HG03442 (cell line): Measurements from ENCODE around the gene CTSC.

ENCODE experiments used
- ATAC-seq: cut with Tn5 transposase; IDR thresholded peaks from one replicate; pipeline ENCODE4 v1.9.1; 2021; ENCODE audit warnings: mild to moderate bottlenecking, moderate library complexity; ENCODE audit not compliant: unreplicated experiment

The CTSC gene

GRCh38 chr11:88353835-88354496 is 16.4 kb upstream of the CTSC start:
- ATAC-seq, result peak; percentile 28

- ATAC-seq, result no peak
Measured at GRCh38 chr11:88353386-88353785, 15.8 kb upstream of the CTSC start.

DNA sequence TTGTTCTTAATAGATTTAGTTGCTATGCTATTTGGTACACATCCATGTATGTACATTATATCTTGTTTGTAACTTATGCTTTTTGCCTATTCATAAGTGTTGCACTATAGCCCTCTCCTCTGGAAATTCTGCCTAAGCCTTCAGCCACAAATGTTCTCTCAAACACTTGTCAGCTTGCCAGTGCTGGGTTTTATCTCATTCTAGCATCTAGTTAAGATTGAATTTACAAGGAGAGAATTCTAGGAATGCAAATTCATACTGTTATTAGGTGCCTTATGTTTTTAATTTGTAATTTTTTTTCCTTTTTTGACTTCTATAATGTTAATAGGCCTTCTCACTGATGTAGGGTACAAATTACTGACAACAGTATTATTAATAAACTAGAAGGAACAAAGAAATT is 14.6 kb upstream of the CTSC start:
- ATAC-seq, result no peak

DNA sequence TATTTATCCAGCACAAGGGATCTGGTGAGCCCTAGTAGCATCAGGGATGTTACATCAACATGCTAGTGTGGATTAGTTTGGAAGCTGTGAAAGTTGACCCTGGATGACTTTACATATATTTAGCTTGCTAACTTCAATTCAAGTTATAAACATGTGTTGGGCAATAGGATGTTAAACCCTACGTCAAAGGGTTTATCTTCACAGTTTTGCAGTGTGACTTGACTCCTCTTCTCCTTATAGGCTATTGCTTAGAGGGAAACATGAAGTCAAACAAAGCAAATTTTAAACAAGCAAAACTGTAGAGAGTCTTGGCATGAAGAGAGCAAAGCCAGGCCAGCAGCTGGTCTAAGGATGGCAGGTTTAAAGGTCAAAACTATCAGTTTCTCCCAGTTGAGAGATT is 11.3 kb upstream of the CTSC start:
- ATAC-seq, result no peak

GRCh38 chr11:88345949-88346348 is 8.4 kb upstream of the CTSC start:
- ATAC-seq, result no peak

DNA sequence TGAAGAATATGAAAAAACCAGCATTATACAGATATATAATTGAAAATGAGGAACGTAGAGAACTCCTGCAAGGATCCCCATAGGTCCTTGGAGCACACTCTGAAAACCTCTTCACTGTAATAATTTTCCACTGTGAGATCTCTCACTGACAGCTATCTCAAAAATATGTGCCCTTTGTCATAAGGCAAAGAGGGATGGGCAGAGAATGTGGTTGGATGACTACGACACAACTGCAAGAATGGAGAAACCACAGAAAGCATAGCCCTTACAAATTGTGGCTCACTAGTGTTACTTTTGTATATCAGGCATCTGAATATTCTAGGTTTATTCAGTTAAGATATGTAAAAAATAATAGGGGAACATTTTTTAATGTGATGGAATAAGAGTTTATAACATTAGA is 7.9 kb upstream of the CTSC start:
- ATAC-seq, result peak; percentile 63

DNA sequence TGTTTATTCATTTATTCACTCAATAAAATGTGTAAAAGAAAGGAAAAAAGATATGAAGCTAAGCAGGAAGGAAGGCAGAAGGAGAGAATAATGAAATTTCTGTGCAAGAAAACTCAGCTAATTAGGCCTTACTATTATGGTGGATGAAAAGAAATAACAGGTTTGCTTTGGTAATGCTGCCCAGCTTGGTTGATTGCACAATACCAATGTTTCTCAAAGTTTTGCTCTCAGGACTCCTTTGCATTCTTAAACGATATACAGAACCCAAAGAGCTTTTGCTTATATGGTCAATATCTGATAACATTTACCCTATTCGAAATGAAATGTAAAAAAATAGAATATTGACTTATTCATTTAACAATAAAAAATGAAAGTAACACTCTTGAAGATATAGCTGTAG is 7.3 kb upstream of the CTSC start:
- no peak for ATAC-seq

GRCh38 chr11:88341522-88342251 is 4.2 kb upstream of the CTSC start:
- no peak for ATAC-seq

DNA sequence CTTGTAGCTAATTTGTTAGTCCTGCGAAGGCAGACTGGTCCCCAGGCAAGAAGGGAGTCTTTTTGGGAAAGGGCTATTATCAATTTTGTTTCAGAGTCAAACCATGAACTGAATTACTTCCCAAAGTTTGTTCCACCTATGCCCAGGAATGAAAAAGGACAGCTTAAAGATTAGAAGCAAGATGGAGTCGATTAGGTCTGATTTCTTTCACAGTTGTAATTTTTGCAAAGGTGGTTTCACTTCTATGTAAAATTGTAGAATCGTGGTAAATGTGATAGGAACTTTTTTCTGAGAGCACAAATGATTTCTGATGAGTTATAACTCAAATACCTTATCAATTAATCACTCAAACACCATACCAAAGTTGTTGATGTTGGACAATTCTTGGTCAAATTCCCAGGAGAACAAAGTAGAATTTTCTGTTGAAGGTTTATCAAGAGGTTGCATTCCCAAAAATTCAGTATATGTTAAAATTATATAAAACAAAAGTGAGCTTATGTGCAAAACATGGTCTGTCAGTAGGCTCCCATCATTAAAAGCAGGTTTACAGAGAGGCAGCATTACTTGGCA is 2.9 kb upstream of the CTSC start:
- ATAC-seq, result no peak

DNA sequence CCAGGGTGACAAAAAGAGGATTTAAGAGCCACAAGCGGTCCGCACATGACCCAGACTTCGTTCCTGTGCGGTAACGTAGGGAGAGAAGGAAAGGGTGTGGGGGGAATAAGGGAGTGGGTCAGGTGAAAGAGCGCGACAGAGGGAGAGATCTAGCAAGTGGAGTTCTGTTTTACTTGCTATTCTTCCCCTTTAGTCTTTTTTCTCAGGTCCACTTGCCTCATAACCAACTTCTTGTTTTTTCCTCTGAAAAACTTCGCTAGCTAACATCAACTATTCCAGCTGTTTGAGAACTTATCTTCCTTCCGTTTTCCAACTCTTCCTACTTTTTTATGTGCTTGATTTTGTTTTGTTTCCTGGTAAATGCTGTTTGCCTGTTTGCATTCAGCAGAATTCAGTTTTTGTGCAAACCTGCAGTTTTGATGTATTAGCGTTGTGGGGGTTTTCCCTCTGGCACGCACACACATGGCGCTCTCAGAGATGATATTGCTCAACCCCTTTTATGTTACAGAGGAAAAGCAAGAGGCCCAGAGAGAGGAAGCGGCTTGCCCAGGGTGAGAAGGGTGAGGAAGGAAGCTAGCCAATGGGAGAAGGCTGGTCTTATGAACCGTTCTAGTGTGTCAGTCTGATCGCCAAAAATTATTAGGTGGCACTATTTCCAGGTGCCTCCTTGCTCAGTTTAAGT is 592 bp upstream of the CTSC start:
- ATAC-seq, result peak; percentile 51

- no peak for ATAC-seq
Measured at GRCh38 chr11:88335284-88335683, 2.3 kb downstream of the CTSC start.

- no peak for ATAC-seq
Measured at GRCh38 chr11:88333862-88334261, 3.7 kb downstream of the CTSC start.

GRCh38 chr11:88332851-88333250 is 4.7 kb downstream of the CTSC start:
- no peak for ATAC-seq

DNA sequence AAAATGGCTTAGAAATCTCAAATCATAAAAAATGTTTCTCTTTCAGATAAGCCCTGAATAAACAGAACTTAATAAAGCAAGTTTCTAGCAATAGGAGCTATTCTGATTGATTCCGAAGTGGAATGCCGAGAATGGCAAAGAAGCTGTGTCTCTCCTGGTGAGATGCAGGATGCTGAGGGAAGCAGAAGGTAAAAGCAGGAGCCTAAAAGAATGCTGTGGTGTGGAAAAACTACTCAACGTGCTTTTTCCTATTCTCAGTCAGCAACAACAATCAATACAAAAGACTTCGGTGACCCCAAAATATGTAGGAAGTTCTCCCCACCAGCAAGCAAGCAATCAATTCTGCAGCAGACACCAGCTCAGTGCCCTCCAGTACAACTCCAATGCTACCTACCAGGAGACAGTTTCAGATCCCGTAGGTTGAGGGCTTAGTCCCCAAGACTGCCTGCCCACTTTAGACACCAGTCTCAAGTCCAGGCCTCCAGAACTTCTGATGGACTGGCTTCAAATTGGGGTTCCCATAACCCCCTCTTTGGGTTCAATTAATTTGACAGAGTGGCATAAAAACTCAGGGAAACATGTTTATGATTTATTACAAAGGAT is 6.6 kb downstream of the CTSC start:
- no peak for ATAC-seq

DNA sequence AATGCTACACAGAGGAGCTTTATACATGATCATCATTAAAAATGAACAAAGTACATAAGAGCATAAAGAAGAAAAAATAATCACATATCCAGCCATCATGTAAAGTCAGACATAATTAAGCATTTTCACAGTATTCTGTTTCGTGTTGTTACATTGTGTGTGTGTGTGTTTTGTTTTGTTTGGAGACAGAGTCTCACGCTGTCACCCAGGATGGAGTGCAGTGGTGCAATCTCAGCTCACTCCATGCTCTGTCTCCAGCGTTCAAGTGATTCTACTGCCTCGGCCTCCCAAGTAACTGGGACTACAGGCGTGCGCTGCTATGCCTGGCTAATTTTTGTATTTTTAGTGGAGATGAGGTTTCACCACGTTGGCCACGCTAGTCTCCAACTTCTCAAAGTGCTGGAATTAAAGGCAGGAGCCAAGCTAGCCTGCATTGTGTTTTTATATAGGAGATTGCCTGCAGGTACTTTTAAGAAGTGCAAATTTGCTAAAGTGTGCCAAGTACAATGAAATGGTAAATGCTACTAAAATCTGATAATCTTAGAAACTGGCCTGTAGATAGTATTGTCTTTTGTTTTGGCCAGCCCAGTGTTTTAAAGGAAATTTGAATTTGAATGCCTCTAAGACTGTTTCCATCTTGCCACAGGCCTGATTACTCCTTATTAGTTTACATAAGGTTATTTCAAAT is 7.8 kb downstream of the CTSC start:
- ATAC-seq, result no peak

DNA sequence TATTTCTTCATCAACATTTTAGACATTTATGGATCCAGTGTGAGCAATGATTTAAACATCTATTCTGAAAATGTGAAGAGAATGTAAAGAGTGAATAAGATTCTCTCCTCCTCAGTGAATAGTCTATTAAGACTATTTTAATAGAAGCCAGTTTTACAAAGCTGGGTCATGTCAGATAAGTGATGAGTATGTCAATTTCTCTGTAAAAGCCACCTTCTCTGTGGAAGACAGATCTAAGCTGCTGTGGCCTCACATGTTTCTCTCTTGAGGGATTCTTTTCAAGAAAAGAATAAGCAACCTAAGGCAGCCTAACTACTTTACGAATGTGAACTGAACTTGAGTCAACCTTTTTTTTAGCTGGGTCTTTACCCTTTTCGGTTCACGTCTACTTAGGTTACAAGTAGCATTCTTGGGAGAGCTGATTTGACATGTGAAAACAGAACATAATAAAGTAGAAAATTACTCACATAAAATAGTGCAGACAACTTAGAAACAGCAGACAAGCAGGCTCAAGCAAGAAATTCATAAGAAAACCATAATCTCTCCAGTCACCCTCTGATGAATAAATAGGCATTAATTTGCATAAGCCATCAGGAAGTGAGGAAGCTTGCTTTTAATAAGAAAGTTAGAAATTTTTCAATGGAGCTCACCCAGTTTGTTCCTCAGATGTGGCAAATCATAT is 9.9 kb downstream of the CTSC start:
- peak; percentile 34 for ATAC-seq

GRCh38 chr11:88327061-88327460 is 10.5 kb downstream of the CTSC start:
- peak; percentile 53 for ATAC-seq

DNA sequence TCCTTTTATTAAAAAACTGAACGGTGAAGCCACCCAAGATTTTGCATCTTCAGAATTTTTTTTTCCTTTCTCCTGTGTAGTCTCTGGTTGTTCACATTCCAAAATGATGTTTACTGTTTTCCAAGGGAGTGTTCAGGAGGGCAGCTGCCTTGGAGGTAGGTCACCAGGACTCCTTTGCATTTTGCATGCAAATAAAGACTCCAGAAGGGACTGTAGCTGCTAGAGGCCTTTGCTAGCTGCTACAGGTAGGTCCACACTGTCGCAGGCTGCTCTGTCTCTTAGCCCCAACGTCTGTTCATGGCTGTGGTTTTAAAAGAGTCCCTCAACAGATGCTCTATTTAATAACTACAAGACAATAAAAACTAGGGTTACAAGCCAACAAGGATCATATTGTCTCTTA is 11.4 kb downstream of the CTSC start:
- ATAC-seq, result no peak

- no peak for ATAC-seq
Measured at GRCh38 chr11:88324562-88325345, 12.8 kb downstream of the CTSC start.
